ENCODE measurements around the gene SEC61B. TPM values are rescaled to one million over a fixed set of nuclear protein-coding genes. Genes with fewer than 3 reads are reported as not detected.

The SEC61B gene
- total and polyA plus RNA-seq, 2 donors (not counting 3 experiments of a cell fraction or from before 2014, with no cell fraction given) = 242 to 594 TPM

DNA sequence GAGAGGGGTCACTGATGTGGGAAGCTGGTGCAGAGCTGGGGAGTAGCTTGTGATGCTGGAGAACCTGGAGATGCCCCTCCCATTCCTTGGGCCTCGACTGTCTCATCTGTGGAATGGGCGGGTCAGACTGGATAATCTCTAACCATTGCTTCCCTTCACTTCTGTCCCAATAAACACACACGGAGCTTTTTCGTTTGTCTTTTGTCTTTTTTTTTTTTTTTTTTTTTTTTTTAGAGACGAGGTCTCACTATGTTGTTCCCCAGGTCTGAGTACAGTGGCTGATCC lies 36.8 kb upstream of the SEC61B start:
- ChIA-PET CTCF (interaction anchor here (0.6 to 3.5 kb wide), 39 partner anchors 10 to 1417 kb away, joined by 3 to 30 read pairs (median 6); partner anchors contain the start of genes ALG2, ERP44, INVS and NR4A3), POLR2A (interaction anchor here (0.7 to 2.0 kb wide), 3 partner anchors 37 to 1287 kb away, joined by 3 to 13 read pairs (median 8); partner anchors contain the start of genes ALG2, NR4A3, SEC61B and TMEFF1)
- H4K20me1 ChIP-seq (replicated peaks; ENCODE audit: control insufficient read depth, extremely low read depth, insufficient read depth, low read length) = no peaks in the 10 kb centered on the region
- no peak for FAIRE-seq
- BruUV-seq (replicated peaks) = no TSS peak
- H3K36me3 ChIP-seq (ENCODE audit: control insufficient read depth in 2 of 2, extremely low read depth in 1 of 2, insufficient read depth in 2 of 2, low read length in 2 of 2) = no peaks in the 10 kb centered on the region
- DNase-seq (ENCODE audit: low read depth, low spot score) = no peak
- no peak overlapping the region for H3K9ac ChIP-seq (replicated peaks; ENCODE audit: extremely low read depth, insufficient read depth, low read length)
- no peak overlapping the region for H3K4me2 ChIP-seq (ENCODE audit: insufficient read depth, low read length)
- H3K27ac ChIP-seq (ENCODE audit: insufficient read depth, low read depth, low read length) = no peak overlapping the region
- H3K4me1 ChIP-seq (ENCODE audit: control insufficient read depth, extremely low read depth, insufficient read depth, low read length) = peaks cover 10% of the 10 kb centered on the region
- H3K9me1 ChIP-seq (replicated peaks; ENCODE audit: control insufficient read depth, extremely low read depth, insufficient read depth, low read length) = no peaks in the 10 kb centered on the region
- peak overlapping the region; percentile 91 for H2AFZ ChIP-seq (ENCODE audit: low read depth, low read length)
- H3K9me3 ChIP-seq (replicated peaks; ENCODE audit: control insufficient read depth, insufficient read depth, low read length) = no peaks in the 10 kb centered on the region
- no peaks in the 10 kb centered on the region for H3K79me2 ChIP-seq (ENCODE audit: control insufficient read depth, insufficient read depth, low read length)
- no peak overlapping the region for H3K4me3 ChIP-seq (replicated peaks in 1 of 3; ENCODE audit: insufficient read depth in 1 of 3, low read depth in 1 of 3, low read length in 3 of 3)
- no peak for TF ChIP-seq JUN (IDR thresholded peaks at IDR 0.05; ENCODE audit: borderline replicate concordance, insufficient read depth, insufficient read length, low read depth)
- TF ChIP-seq, protein P1, sequence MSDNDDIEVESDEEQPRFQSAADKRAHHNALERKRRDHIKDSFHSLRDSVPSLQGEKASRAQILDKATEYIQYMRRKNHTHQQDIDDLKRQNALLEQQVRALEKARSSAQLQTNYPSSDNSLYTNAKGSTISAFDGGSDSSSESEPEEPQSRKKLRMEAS (IDR thresholded peaks at IDR 0.05; ENCODE audit: insufficient read depth, insufficient read length) = no peak
- TF ChIP-seq MYC (IDR thresholded peaks at IDR 0.05; ENCODE audit: low read depth, low read length) = no peak
- no peak for TF ChIP-seq EZH2 (IDR thresholded peaks at IDR 0.05; ENCODE audit: borderline replicate concordance, low read depth, low read length, severe bottlenecking)
- TF ChIP-seq, protein P2, sequence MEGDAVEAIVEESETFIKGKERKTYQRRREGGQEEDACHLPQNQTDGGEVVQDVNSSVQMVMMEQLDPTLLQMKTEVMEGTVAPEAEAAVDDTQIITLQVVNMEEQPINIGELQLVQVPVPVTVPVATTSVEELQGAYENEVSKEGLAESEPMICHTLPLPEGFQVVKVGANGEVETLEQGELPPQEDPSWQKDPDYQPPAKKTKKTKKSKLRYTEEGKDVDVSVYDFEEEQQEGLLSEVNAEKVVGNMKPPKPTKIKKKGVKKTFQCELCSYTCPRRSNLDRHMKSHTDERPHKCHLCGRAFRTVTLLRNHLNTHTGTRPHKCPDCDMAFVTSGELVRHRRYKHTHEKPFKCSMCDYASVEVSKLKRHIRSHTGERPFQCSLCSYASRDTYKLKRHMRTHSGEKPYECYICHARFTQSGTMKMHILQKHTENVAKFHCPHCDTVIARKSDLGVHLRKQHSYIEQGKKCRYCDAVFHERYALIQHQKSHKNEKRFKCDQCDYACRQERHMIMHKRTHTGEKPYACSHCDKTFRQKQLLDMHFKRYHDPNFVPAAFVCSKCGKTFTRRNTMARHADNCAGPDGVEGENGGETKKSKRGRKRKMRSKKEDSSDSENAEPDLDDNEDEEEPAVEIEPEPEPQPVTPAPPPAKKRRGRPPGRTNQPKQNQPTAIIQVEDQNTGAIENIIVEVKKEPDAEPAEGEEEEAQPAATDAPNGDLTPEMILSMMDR (IDR thresholded peaks at IDR 0.05; ENCODE audit: extremely low read depth in 1 of 2, insufficient read depth in 1 of 2, low read depth in 1 of 2, low read length in 2 of 2) = no peak
- no peak for TF ChIP-seq POLR2AphosphoS5 (IDR thresholded peaks at IDR 0.05; ENCODE audit: insufficient read depth, low read depth, low read length)
- TF ChIP-seq GATA2 (IDR thresholded peaks at IDR 0.05; ENCODE audit: insufficient read depth, insufficient read length, low read depth, low read length) = no peak
- TF ChIP-seq FOS (IDR thresholded peaks at IDR 0.05; ENCODE audit: borderline replicate concordance, insufficient read depth, low read length) = no peak
- TF ChIP-seq POLR2A (IDR thresholded peaks at IDR 0.05; ENCODE audit: low read depth, low read length) = no peak
- dilution Hi-C loops (cut with MboI; ENCODE audit: extremely low pct_ligation_motif_present, low sequenced_read_pairs) = no loop called here
- intact Hi-C loops (cut with micrococcal nuclease) = loop anchor here (2.0 kb wide), 1 partner anchor 914 kb away; the partner anchor contains the start of genes ERP44 and INVS
- H3K27me3 ChIP-seq (ENCODE audit: control insufficient read depth in 2 of 2, insufficient read depth in 2 of 2, low read length in 2 of 2) = peaks cover 3 to 5% of the 10 kb centered on the region in 2 experiments

Data from endothelial cell of umbilical vein (primary cell).